Caco-2 (cell line): ENCODE data around the gene TTC23. TPM values are rescaled to one million over a fixed set of nuclear protein-coding genes. Genes with fewer than 3 reads are reported as not detected.

Source experiments
- BruUV-seq: library from RNA; stranded (reverse); fragments of 400-500 nt; replicated peaks from 2 replicates; lab custom pipeline; 2021; lab: Mats Ljungman, UMichigan
- CTCF ChIA-PET: fragments of 300-600 bp; sonication (Branson Sonifier 250); formaldehyde crosslinking; loops from one replicate; lab custom pipeline; 2022; ENCODE audit warnings: antibody characterized with exemption; lab: Charles Lee
- POLR2A ChIA-PET: fragments of 300-600 bp; sonication (Branson Sonifier 250); formaldehyde crosslinking; loops from one replicate; lab custom pipeline; 2022; ENCODE audit warnings: antibody characterized with exemption; lab: Charles Lee
- DNase-seq, 2 experiments: peaks; one replicate each; pipeline versions ENCODE4 v3.0.0 to v3.0.0-alpha.2; 2020 to 2022
- H3K27me3 ChIP-seq: replicated peaks from 2 replicates; pipeline ENCODE4 v1.6.0; 2011; ENCODE audit warnings: low read length; ENCODE audit not compliant: control insufficient read depth, insufficient read depth
- H3K36me3 ChIP-seq: 2 replicates; pipeline ENCODE4 v1.5.1; 2011; ENCODE audit warnings: low read length; ENCODE audit not compliant: control insufficient read depth, insufficient read depth
- H3K4me1 ChIP-seq: fragments of 250-450 bp; sonication (Bioruptor Pico); 2 replicates; pipeline ENCODE4 v1.5.1; 2020; ENCODE audit warnings: mild to moderate bottlenecking
- H3K4me3 ChIP-seq: 2 replicates; pipeline ENCODE4 v1.5.1; 2011; ENCODE audit warnings: low read depth, mild to moderate bottlenecking, control low read depth, low read length
- H3K9me3 ChIP-seq: fragments of 250-450 bp; sonication (Bioruptor Pico); 2 replicates; pipeline ENCODE4 v1.5.1; 2020; ENCODE audit warnings: mild to moderate bottlenecking, moderate library complexity
- H3K27ac Mint-ChIP-seq: one replicate; pipeline ENCODE4 v1.8.0; 2022; ENCODE audit warnings: mixed read lengths; ENCODE audit not compliant: unreplicated experiment
- H3K27me3 Mint-ChIP-seq: one replicate; pipeline ENCODE4 v1.8.0; 2022; ENCODE audit warnings: mixed read lengths; ENCODE audit not compliant: insufficient read depth, unreplicated experiment
- H3K36me3 Mint-ChIP-seq: one replicate; pipeline ENCODE4 v1.8.0; 2022; ENCODE audit warnings: mild to moderate bottlenecking, mixed read lengths; ENCODE audit not compliant: insufficient read depth, unreplicated experiment
- H3K4me1 Mint-ChIP-seq: one replicate; pipeline ENCODE4 v1.8.0; 2022; ENCODE audit warnings: low read depth, mixed read lengths; ENCODE audit not compliant: unreplicated experiment
- H3K4me3 Mint-ChIP-seq: one replicate; pipeline ENCODE4 v1.8.0; 2022; ENCODE audit warnings: mild to moderate bottlenecking, moderate library complexity, mixed read lengths; ENCODE audit not compliant: unreplicated experiment
- H3K9me3 Mint-ChIP-seq: one replicate; pipeline ENCODE4 v1.8.0; 2022; ENCODE audit warnings: mixed read lengths; ENCODE audit not compliant: unreplicated experiment
- CTCF ChIP-seq, 2 experiments: fragments of 200-600 bp in 1 of 2; IDR thresholded peaks; 1 replicate in 1 of 2; 2 replicates in 1 of 2; pipeline versions ENCODE4 v1.5.1 to v1.8.0; 2011 to 2022; ENCODE audit warnings: antibody characterized with exemption in 1 of 2, control low read depth in 1 of 2, inconsistent platforms in 1 of 2, low read depth in 1 of 2, low read length in 1 of 2, mild to moderate bottlenecking in 1 of 2, moderate library complexity in 1 of 2; ENCODE audit not compliant: insufficient read depth in 1 of 2, severe bottlenecking in 1 of 2, unreplicated experiment in 1 of 2
- intact Hi-C: fragments of 100-400 bp; cut with micrococcal nuclease; formaldehyde crosslinking; loops from one replicate; pipeline ENCODE4 v1.10.0; 2022; ENCODE audit not compliant: unreplicated experiment
- total RNA-seq: library from RNA; stranded (reverse); gene quantifications from 2 replicates; pipeline ENCODE4 v1.2.3, GENCODE V29; 2022

The TTC23 gene
- total RNA-seq, 1 experiment from 2014 or later: 10.8 TPM

GRCh38 chr15:99210334-99210733 lies 39.0 kb downstream of the TTC23 start:
- H3K27me3 ChIP-seq: no peaks in the 10 kb centered on the region
- intact Hi-C loops: loop anchor here (10.0 kb wide), 1 partner anchor 766 kb away; no protein-coding TSS in a partner anchor
- H3K9me3 ChIP-seq: no peaks in the 10 kb centered on the region; the same call in 1 of the 2 replicates
- H3K4me3 ChIP-seq: no peak overlapping the region
- H3K27me3 Mint-ChIP-seq: no peaks in the 10 kb centered on the region
- peaks cover 7% of the 10 kb centered on the region for H3K4me1 Mint-ChIP-seq
- H3K4me3 Mint-ChIP-seq: no peak overlapping the region
- TF ChIP-seq CTCF (IDR thresholded peaks at IDR 0.05; ENCODE audit: insufficient read depth in 1 of 2, low read depth in 1 of 2, low read length in 1 of 2, severe bottlenecking in 1 of 2, unreplicated experiment in 1 of 2): no peak
- no peaks in the 10 kb centered on the region for H3K36me3 Mint-ChIP-seq
- CTCF ChIA-PET: interaction anchor here (1.1 to 1.2 kb wide), 2 partner anchors 40 to 105 kb away, joined by 3 read pairs; partner anchors contain the start of gene SYNM
- H3K36me3 ChIP-seq: no peaks in the 10 kb centered on the region
- no peaks in the 10 kb centered on the region for H3K9me3 Mint-ChIP-seq
- POLR2A ChIA-PET: no interaction called here
- DNase-seq: no peak
- H3K27ac Mint-ChIP-seq: no peak overlapping the region
- no peaks in the 10 kb centered on the region for H3K4me1 ChIP-seq
- no TSS peak for BruUV-seq

GRCh38 chr15:99209326-99209725 lies 40.1 kb downstream of the TTC23 start:
- H3K9me3 ChIP-seq: no peaks in the 10 kb centered on the region; the same call in 1 of the 2 replicates
- no peaks in the 10 kb centered on the region for H3K4me1 ChIP-seq
- H3K4me3 Mint-ChIP-seq: no peak overlapping the region
- BruUV-seq: no TSS peak
- no peaks in the 10 kb centered on the region for H3K36me3 ChIP-seq
- CTCF ChIA-PET: interaction anchor here (1.0 to 1.2 kb wide), 3 partner anchors 104 to 133 kb away, joined by 3 to 4 read pairs (median 3); partner anchors contain the start of gene SYNM
- POLR2A ChIA-PET: no interaction called here
- no peak overlapping the region for H3K27ac Mint-ChIP-seq
- no peak for DNase-seq
- H3K27me3 Mint-ChIP-seq: no peaks in the 10 kb centered on the region
- no peaks in the 10 kb centered on the region for H3K9me3 Mint-ChIP-seq
- peaks cover 7% of the 10 kb centered on the region for H3K4me1 Mint-ChIP-seq
- H3K36me3 Mint-ChIP-seq: no peaks in the 10 kb centered on the region
- intact Hi-C loops: no loop called here
- H3K27me3 ChIP-seq: no peaks in the 10 kb centered on the region
- no peak for TF ChIP-seq CTCF (IDR thresholded peaks at IDR 0.05; ENCODE audit: insufficient read depth in 1 of 2, low read depth in 1 of 2, low read length in 1 of 2, severe bottlenecking in 1 of 2, unreplicated experiment in 1 of 2)
- H3K4me3 ChIP-seq: no peak overlapping the region

- Mint-ChIP-seq H3K27ac (no peak overlapping the region), H3K9me3 (no peaks in the 10 kb centered on the region), H3K36me3 (no peaks in the 10 kb centered on the region), H3K27me3 (no peaks in the 10 kb centered on the region), H3K4me3 (no peak overlapping the region), H3K4me1 (peaks cover 6% of the 10 kb centered on the region)
- no peaks in the 10 kb centered on the region; the same call in 1 of the 2 replicates for H3K9me3 ChIP-seq
- no peaks in the 10 kb centered on the region for H3K36me3 ChIP-seq
- DNase-seq: no peak
- POLR2A ChIA-PET: no interaction called here
- no TSS peak for BruUV-seq
- intact Hi-C loops: no loop called here
- no peak overlapping the region for H3K4me3 ChIP-seq
- H3K27me3 ChIP-seq: no peaks in the 10 kb centered on the region
- H3K4me1 ChIP-seq: no peaks in the 10 kb centered on the region
- CTCF ChIA-PET: no interaction called here
- peak in 1 of 2 experiments; percentile 15 for TF ChIP-seq CTCF (IDR thresholded peaks at IDR 0.05; ENCODE audit: insufficient read depth in 1 of 2, low read depth in 1 of 2, low read length in 1 of 2, severe bottlenecking in 1 of 2, unreplicated experiment in 1 of 2)
These were observed 41.7 kb downstream of the TTC23 start for GRCh38 chr15:99207672-99208071.
